ENCODE results near the gene DOLPP1.

Gene DOLPP1

GRCh38 chr9:129093602-129094386 lies 12.9 kb downstream of the DOLPP1 start:
- TF ChIP-seq, protein P1, sequence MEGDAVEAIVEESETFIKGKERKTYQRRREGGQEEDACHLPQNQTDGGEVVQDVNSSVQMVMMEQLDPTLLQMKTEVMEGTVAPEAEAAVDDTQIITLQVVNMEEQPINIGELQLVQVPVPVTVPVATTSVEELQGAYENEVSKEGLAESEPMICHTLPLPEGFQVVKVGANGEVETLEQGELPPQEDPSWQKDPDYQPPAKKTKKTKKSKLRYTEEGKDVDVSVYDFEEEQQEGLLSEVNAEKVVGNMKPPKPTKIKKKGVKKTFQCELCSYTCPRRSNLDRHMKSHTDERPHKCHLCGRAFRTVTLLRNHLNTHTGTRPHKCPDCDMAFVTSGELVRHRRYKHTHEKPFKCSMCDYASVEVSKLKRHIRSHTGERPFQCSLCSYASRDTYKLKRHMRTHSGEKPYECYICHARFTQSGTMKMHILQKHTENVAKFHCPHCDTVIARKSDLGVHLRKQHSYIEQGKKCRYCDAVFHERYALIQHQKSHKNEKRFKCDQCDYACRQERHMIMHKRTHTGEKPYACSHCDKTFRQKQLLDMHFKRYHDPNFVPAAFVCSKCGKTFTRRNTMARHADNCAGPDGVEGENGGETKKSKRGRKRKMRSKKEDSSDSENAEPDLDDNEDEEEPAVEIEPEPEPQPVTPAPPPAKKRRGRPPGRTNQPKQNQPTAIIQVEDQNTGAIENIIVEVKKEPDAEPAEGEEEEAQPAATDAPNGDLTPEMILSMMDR (IDR thresholded peaks at IDR 0.05) = no peak

- TF ChIP-seq, protein P1 (IDR thresholded peaks at IDR 0.05) = no peak
These were observed 13.7 kb downstream of the DOLPP1 start for GRCh38 chr9:129094387-129095169.

- TF ChIP-seq, protein P1 (IDR thresholded peaks at IDR 0.05) = no peak
These were observed 14.3 kb downstream of the DOLPP1 start for GRCh38 chr9:129095170-129095667.

DNA sequence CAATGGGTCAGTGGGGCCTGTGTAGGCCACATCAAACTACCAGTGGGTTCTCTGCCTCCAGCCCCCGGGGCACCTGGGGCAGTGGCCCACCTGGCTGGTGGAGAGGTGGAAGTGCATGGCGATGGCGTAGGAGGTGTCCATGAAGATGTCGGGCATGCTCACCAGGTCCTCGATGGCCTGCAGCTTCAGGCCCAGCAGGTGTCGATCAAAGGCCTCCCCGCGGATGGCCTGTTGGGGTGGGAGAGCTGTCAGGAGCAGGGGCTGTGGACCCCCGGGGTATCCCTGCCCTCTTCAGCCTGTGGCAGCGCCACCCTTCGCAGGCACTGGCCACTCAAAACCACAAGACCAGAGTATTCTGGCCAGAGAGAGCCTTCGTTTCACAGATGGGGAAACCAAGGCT lies 15.0 kb downstream of the DOLPP1 start:
- TF ChIP-seq, protein P1 (IDR thresholded peaks at IDR 0.05) = no peak

DNA sequence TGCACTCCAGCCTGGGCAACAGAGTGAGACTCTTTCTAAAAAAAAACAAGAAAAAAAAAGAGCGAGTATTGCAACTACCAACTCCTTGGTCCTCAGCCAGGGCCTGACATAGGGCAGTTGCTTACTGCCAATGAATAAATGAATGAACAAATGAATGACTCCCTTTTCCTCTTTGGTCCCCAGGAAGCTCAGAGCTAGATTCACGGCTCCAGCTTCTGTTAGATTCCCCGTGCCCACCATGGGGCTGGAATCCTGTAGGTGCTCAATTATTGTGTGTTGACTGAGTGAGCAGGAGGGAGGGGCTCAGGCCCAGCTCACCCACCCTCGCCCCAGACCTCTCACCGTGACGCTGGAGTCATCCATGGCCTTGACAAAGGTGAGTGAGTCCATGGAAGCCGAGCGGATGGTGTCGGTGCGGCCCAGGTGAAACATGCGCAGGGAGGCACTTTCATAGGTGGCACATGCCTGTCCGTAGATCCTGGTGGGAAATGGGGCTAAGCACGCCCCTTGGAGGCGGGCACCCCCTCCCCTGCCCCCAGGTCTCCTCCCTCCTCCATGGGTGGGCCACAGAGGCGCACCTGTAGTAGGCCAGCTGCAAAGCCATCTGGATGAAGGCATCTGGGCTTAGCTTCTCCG lies 16.9 kb downstream of the DOLPP1 start:
- TF ChIP-seq, protein P1 (IDR thresholded peaks at IDR 0.05) = no peak

- TF ChIP-seq, protein P1 (IDR thresholded peaks at IDR 0.05) = no peak
These were observed 17.4 kb downstream of the DOLPP1 start for GRCh38 chr9:129098328-129098727.

DNA sequence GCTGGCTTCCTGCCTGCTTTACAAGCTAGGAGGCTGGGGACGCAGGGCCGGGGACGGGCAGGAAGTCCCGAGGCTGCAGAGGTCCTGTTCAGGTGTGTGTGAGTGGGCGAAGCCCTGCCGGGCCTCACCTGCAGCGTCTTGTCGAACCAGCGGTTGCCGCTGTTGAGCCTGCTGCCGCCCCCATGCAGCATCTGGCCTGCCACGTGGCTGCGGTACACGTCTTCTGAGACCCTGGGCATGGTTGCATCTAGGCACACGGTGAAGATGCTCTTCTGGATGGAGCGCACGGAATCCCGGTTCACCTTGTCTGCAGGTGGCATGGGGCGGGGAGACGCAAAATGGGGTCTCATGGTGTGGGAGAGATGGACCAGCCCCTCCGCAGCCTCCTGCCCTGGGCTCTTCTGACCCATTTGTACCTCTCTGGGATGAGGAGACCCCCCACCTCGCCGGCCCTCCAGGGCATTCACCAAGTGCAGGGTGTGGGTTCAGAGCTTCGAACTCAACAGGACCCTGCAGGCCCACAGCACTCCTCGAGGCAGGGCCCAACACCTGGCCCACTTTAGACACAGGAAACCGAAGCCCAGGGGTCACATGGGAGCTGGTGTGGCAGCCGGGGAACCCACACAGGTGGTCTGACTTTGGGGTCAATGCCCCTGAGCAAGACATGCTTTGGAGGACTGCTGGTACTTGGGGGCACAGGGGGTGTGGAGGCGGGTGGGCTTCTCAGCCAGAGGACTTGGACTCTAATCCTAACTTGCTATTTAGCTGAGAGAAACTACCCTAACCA lies 19.7 kb downstream of the DOLPP1 start:
- TF ChIP-seq, protein P1 (IDR thresholded peaks at IDR 0.05) = no peak
